ENCODE data around the gene FCHSD1.

DNA sequence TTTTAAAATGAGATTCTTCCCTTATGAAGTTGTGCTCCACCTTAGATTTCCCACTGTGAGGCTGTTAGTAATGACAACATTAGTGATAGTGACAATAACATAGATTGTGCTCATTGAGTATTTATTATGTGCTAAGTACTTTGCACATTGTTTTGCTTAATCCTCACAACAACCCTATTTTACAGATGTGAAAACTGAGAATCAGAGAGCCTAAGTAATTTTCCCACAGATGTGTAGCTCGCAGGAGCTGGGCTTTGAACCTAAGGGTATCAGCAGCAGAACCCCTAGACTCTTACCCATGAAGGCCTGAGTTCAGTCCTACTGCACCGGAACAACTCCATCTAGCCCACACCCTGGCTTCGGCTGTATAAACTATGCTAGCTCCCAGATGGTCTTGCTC is 46.4 kb upstream of the FCHSD1 start:
- TF ChIP-seq, protein P1, sequence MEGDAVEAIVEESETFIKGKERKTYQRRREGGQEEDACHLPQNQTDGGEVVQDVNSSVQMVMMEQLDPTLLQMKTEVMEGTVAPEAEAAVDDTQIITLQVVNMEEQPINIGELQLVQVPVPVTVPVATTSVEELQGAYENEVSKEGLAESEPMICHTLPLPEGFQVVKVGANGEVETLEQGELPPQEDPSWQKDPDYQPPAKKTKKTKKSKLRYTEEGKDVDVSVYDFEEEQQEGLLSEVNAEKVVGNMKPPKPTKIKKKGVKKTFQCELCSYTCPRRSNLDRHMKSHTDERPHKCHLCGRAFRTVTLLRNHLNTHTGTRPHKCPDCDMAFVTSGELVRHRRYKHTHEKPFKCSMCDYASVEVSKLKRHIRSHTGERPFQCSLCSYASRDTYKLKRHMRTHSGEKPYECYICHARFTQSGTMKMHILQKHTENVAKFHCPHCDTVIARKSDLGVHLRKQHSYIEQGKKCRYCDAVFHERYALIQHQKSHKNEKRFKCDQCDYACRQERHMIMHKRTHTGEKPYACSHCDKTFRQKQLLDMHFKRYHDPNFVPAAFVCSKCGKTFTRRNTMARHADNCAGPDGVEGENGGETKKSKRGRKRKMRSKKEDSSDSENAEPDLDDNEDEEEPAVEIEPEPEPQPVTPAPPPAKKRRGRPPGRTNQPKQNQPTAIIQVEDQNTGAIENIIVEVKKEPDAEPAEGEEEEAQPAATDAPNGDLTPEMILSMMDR (IDR thresholded peaks at IDR 0.05): no peak
- TF ChIP-seq POLR2A (IDR thresholded peaks at IDR 0.05) (no peak), EP300 (IDR thresholded peaks at IDR 0.05) (no peak), POLR2AphosphoS5 (IDR thresholded peaks at IDR 0.05) (no peak)

Measured in stomach (tissue), 4 donors.